Lower lobe of right lung (tissue), 2 donors: ENCODE measurements around the gene PLLP. TPM values are rescaled to one million over a fixed set of nuclear protein-coding genes. Genes with fewer than 3 reads are reported as not detected.

ENCODE experiments used
- ATAC-seq, 2 donors: fragments of 200-7000 bp; cut with Tn5 transposase; one replicate each; pipeline ENCODE4 v1.9.1; 2020 to 2022; ENCODE audit warnings: mild to moderate bottlenecking in 2 of 2, moderate library complexity in 2 of 2
- DNase-seq: peaks from one replicate; pipeline ENCODE4 v3.0.0-alpha.2; 2020
- H3K27ac ChIP-seq: fragments of 200-600 bp; one replicate; pipeline ENCODE4 v1.8.0; 2022
- H3K27me3 ChIP-seq: fragments of 200-600 bp; one replicate; pipeline ENCODE4 v1.8.0; 2022; ENCODE audit warnings: low read depth
- H3K36me3 ChIP-seq: fragments of 200-600 bp; one replicate; pipeline ENCODE4 v1.8.0; 2022; ENCODE audit warnings: mild to moderate bottlenecking
- H3K4me1 ChIP-seq: fragments of 200-600 bp; one replicate; pipeline ENCODE4 v1.8.0; 2022
- H3K4me3 ChIP-seq: fragments of 200-600 bp; one replicate; pipeline ENCODE4 v1.8.0; 2022; ENCODE audit warnings: mild to moderate bottlenecking
- H3K9me3 ChIP-seq: fragments of 200-600 bp; one replicate; pipeline ENCODE4 v1.8.0; 2022
- intact Hi-C: fragments of 100-400 bp; cut with DNase I; formaldehyde crosslinking; loops from one replicate; pipeline ENCODE4 v1.11.0; 2022
- total RNA-seq: library from RNA; stranded (reverse); fragmentation: NEBNext Ultra II Directional; extraction: Animal tissue kit (Norgen Biotek cat#: 25700); gene quantifications from one replicate; pipeline ENCODE4 v1.2.1, GENCODE V29; 2021
- TF ChIP-seq, protein P1 (sequence below): fragments of 200-600 bp; IDR thresholded peaks from one replicate; pipeline ENCODE4 v1.8.0; 2022; ENCODE audit warnings: antibody characterized with exemption, mild to moderate bottlenecking
- donor health status: DM: no; HTN: yes; CAD: no; lungs with severe emphysema.

Gene PLLP
- total RNA-seq, 1 donor from 2014 or later = 77.5 TPM

- Histone ChIP-seq H3K4me3 (no peak overlapping the region), H3K4me1 (peaks cover 27% of the 10 kb centered on the region), H3K36me3 (no peaks in the 10 kb centered on the region), H3K27me3 (no peaks in the 10 kb centered on the region), H3K9me3 (no peaks in the 10 kb centered on the region), H3K27ac (no peak overlapping the region)
- intact Hi-C loops = no loop called here
- TF ChIP-seq, protein P1, sequence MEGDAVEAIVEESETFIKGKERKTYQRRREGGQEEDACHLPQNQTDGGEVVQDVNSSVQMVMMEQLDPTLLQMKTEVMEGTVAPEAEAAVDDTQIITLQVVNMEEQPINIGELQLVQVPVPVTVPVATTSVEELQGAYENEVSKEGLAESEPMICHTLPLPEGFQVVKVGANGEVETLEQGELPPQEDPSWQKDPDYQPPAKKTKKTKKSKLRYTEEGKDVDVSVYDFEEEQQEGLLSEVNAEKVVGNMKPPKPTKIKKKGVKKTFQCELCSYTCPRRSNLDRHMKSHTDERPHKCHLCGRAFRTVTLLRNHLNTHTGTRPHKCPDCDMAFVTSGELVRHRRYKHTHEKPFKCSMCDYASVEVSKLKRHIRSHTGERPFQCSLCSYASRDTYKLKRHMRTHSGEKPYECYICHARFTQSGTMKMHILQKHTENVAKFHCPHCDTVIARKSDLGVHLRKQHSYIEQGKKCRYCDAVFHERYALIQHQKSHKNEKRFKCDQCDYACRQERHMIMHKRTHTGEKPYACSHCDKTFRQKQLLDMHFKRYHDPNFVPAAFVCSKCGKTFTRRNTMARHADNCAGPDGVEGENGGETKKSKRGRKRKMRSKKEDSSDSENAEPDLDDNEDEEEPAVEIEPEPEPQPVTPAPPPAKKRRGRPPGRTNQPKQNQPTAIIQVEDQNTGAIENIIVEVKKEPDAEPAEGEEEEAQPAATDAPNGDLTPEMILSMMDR = no peak
- ATAC-seq (no peak), DNase-seq (no peak)
Measured at GRCh38 chr16:57314161-57314785, 29.8 kb upstream of the PLLP start.

DNA sequence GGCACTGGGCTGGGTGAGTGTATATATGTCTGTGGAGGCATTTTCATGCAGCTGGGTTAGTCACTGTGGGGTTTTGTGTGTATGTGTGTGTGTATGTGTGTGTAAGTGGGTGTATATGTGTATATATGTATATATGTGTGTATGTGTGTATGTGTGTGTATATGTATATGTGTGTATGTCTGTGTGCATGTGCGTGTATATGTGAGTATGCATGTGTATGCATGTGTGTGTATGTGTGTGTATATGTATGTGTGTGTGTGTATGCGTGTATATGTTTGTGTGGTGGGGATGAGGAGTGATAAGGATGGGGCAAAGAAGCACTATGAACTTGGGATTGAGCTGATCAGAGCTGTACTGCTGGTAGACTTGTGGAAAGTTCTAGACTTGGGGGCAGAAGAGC is 29.0 kb upstream of the PLLP start:
- no peak for ATAC-seq

DNA sequence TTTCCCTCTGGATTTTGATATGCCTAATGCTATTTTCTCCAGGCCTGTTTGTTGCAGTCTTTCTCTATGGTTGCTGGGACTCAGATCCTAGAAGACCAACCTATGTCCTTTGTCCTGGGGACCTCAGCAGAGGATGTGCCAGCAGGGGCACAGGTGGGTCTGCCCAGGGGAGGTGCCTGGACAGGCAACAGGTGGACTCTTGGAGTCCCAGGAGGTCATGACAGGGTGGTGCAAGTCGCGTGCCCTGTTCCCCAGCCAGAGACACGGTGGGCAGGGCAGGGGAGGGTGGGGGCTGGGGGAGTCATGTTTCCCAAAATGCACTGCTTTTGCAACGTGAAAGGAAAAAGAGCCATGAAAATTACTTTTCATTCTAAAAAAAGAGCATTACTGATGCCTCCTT is 26.3 kb upstream of the PLLP start:
- H3K4me1 ChIP-seq = peaks cover 15% of the 10 kb centered on the region
- no peak overlapping the region for H3K4me3 ChIP-seq
- no peak overlapping the region for H3K27ac ChIP-seq
- no peaks in the 10 kb centered on the region for H3K27me3 ChIP-seq
- TF ChIP-seq, protein P1 = no peak
- no peak for DNase-seq
- intact Hi-C loops = no loop called here
- H3K36me3 ChIP-seq = no peaks in the 10 kb centered on the region
- H3K9me3 ChIP-seq = no peaks in the 10 kb centered on the region
- ATAC-seq = no peak

More for the DNA sequence above, 29.0 kb upstream of the PLLP start:
- TF ChIP-seq, protein P1 = no peak
- DNase-seq = no peak
- no peaks in the 10 kb centered on the region for H3K27me3 ChIP-seq
- no peak overlapping the region for H3K27ac ChIP-seq
- no peaks in the 10 kb centered on the region for H3K9me3 ChIP-seq
- intact Hi-C loops = no loop called here
- peaks cover 27% of the 10 kb centered on the region for H3K4me1 ChIP-seq
- H3K4me3 ChIP-seq = no peak overlapping the region
- H3K36me3 ChIP-seq = no peaks in the 10 kb centered on the region

GRCh38 chr16:57308041-57308440 is 23.6 kb upstream of the PLLP start:
- H3K36me3 ChIP-seq = no peaks in the 10 kb centered on the region
- peaks cover 25% of the 10 kb centered on the region for H3K4me1 ChIP-seq
- H3K9me3 ChIP-seq = no peaks in the 10 kb centered on the region
- no peaks in the 10 kb centered on the region for H3K27me3 ChIP-seq
- no peak overlapping the region for H3K4me3 ChIP-seq
- ATAC-seq = no peak
- intact Hi-C loops = no loop called here
- H3K27ac ChIP-seq = no peak overlapping the region
- TF ChIP-seq, protein P1 = no peak
- no peak for DNase-seq

DNA sequence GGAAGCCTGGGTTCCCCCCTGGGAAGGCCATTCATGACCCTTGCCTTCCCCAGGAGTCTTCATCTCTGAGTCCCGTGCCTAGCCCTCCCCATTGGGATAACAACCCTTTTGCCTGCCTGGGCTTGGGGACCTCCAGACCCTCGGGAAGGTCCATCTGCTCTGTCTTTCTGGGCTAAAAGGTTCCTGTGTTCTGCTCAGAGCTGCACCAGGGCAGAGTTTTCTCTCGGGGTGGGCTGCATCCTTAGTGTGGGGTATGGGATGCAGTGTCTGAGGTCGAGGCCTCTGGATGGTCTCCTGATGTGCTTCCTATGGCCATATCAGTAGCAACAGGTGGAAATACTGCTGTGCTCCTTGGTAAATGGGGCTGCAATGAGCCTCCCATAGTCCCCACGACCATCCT is 22.9 kb upstream of the PLLP start:
- no peaks in the 10 kb centered on the region for H3K9me3 ChIP-seq
- TF ChIP-seq, protein P1 = no peak
- H3K27me3 ChIP-seq = no peaks in the 10 kb centered on the region
- H3K36me3 ChIP-seq = no peaks in the 10 kb centered on the region
- ATAC-seq = no peak
- H3K4me3 ChIP-seq = no peak overlapping the region
- intact Hi-C loops = no loop called here
- H3K4me1 ChIP-seq = peaks cover 25% of the 10 kb centered on the region
- H3K27ac ChIP-seq = no peak overlapping the region
- DNase-seq = no peak
